HL-60/S4 treated with retinoic acid at 250 ng/mL for 4 days and 3 days (cell line): ENCODE measurements around the gene CLDN5.

Source experiments
- in situ Hi-C: fragments of 300-500 bp; cut with MboI; formaldehyde crosslinking; loops from 2 replicates; pipeline ENCODE4 v1.7.0; 2022; ENCODE audit warnings: low sequenced_read_pairs

CLDN5 gene

DNA sequence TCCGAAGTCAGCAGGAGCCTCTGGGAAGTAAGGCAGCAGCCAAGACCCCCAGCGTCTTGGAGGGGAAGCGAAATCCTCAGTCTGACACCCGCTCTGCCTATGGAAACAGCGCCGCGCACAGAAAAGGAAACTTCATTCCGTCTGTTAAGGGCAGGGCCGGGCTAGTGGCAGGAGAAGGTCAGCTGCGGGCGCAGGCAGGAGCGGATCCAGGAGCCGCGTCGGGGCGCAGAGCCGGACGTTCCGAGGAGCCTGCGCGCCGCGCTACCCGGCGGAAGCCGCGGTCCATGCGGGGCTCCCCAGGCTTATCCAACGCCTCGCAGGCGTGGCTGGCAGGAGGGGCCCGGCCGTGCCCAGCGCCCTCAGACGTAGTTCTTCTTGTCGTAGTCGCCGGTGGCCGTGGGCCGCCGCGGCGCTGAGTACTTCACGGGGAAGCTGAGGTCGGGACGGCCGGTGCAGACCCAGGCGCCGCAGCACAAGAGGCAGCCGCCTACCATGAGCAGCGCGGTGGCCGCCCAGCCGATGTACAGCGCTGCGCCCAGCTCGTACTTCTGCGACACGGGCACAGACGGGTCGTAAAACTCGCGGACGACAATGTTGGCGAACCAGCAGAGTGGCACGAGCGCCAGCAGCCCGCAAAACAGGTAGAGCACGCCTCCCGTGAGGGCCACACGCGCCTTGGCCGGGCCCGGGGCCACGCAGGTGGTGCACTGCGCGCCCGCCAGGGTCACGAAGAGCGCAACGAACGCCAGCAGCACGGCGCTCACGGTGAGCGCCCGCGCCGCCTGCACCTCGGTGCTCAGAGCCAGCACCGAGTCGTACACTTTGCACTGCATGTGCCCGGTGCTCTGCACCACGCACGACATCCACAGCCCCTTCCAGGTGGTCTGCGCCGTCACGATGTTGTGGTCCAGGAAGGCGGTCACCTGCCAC is 705 bp downstream of the CLDN5 start:
- in situ Hi-C loops: no loop called here

- in situ Hi-C loops: no loop called here
Measured at GRCh38 chr22:19522881-19523239, 1.4 kb downstream of the CLDN5 start.

GRCh38 chr22:19522190-19522880 is 1.9 kb downstream of the CLDN5 start:
- in situ Hi-C loops: no loop called here

- in situ Hi-C loops: no loop called here
Measured at GRCh38 chr22:19520566-19521305, 3.5 kb downstream of the CLDN5 start.

- in situ Hi-C loops: no loop called here
Measured at GRCh38 chr22:19520007-19520406, 4.2 kb downstream of the CLDN5 start.

DNA sequence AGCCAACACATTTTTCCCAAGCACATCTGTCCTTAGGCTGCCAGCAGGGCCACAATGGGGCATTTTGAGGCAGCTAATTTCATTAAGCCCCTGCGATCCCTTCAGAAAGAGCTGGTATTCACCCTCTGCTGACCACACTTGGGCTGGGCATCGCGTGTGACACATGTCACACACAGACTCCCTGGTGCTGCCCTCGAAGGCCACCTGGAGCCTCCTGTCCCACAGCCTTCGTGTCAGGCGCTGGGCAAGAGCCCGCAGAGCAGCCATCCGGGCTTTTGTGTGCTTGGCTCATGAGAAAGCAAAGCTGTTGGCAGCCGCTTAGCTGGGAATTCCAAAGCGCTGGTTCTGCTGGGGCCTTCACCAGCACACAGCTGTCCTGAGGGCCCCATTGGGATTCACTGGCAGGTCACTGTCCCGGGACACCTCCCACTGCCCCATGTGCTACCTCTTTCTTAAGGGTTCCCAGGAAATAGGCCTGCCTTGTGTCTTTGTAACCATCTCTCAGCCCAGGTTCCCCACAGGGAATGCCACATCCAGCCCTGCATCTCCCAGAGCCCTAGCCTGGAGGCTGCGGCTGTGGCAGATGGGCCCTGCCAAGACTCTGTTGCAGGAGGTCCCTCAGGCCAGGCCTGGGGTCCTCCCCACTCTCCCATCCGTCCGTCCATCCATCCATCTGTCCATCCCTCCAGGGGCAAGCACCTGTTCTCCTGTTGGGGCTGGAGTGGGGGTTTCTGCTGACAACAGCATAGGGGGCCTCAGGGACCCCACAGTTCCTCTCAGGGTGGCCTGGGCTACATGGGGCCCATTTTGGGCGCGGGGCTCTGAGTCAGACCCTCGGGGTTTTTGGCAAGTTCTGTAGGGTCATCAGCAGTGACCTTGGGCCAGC is 4.9 kb downstream of the CLDN5 start:
- in situ Hi-C loops: no loop called here

DNA sequence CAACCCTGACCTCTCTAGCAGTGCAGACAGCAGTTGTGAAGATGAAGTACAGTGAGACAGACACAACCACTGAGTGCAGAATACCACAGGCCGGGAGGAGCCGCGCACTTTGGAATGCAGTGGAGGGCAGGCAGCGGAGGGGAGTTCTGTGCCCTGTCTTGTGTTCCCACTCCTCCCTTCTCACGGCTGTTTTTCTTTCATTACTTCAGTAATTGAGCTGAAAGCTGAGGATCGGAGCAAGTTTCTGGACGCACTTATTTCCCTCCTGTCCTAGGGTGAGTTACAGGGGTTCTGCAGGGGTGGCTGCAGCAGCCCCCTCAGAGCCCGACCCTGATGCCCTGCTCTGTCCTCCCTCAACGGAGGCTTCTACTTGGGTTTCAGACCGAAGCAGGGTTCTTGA is 5.6 kb downstream of the CLDN5 start:
- in situ Hi-C loops: no loop called here

GRCh38 chr22:19517919-19518611 is 6.1 kb downstream of the CLDN5 start:
- in situ Hi-C loops: no loop called here

- in situ Hi-C loops: no loop called here
Measured at GRCh38 chr22:19517171-19517500, 7.1 kb downstream of the CLDN5 start.

DNA sequence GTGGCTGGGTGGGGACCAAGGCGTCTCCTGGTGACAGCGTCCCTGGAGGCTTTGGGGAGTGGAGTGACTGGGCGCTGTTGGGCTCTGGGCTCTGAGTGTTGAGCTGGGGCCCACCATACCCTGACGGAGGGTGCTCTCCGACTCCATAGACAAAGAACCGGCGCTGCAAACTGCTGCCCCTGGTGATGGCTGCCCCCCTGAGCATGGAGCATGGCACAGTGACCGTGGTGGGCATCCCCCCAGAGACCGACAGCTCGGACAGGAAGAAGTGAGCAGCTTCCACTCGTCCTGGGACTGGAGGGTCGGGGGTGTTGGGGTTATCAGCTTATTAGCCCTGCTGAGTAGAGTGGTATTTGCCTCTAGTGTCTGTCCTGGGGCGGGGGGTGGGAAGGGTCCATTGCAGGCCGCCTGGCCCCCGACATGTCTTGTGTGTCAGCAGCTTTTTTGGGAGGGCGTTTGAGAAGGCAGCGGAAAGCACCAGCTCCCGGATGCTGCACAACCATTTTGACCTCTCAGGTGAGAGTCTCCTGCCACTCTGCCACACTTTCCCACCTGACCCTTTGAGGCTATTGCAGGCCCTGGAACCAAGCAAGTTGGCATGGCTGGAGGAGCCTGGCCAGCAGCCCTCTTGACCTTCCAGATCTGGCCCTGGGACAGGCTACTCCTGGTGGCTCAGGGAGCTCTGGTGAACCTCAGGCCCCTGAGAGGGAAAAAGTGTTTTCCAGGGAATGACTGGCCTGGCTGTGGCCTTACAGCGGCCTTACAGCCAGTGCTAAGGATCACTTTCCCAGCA is 7.6 kb downstream of the CLDN5 start:
- in situ Hi-C loops: no loop called here

GRCh38 chr22:19515654-19516377 is 8.4 kb downstream of the CLDN5 start:
- in situ Hi-C loops: no loop called here

GRCh38 chr22:19514831-19515565 is 9.2 kb downstream of the CLDN5 start:
- in situ Hi-C loops: no loop called here

- in situ Hi-C loops: no loop called here
Measured at GRCh38 chr22:19513823-19514222, 10.4 kb downstream of the CLDN5 start.

DNA sequence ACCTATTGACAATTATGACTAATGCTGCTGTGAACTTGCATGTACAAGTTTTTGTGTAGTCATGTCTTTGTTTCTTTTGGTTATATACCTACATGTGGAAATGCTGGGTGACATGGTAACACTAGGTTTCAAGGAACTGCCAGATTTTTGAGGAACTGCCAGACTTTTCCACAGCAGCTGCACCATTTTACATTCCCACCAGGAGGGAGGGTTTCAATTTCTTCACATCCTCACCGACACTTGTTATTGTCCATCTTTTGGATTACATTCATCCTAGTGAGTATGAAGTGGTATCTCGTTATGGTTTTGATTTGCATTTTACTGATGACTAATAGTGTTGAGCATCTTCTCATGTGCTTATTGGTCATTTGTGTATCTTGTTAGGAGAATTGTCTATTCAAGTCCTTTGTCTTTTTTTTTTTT is 13.3 kb downstream of the CLDN5 start:
- in situ Hi-C loops: no loop called here

DNA sequence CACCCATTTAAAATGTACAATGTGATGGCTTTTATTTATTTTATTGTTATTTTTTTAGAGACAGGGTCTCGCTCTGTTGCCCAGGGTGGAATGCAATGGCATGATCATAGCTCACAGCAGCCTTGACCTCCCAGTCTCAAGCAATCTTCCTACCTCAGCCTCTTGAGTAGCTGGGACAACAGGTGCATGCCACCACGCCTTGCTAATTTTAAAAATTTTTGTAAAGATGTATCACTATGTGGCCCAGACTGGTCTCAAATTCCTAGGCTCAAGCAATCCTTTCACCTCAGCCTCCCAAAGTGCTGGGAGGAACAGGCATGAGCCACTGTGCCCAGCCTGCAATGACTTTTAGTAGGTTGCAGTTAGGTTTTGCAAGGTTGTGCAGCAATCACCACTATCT is 14.3 kb downstream of the CLDN5 start:
- in situ Hi-C loops: no loop called here

- in situ Hi-C loops: no loop called here
Measured at GRCh38 chr22:19509191-19509590, 15.0 kb downstream of the CLDN5 start.

- in situ Hi-C loops: no loop called here
Measured at GRCh38 chr22:19508024-19508776, 16.0 kb downstream of the CLDN5 start.
